Stimulated activated CD8-positive, alpha-beta memory T cell treated with anti-CD3 and anti-CD28 coated beads, Interleukin-7, amount 100 ng/mL, for 4 hours (primary cell): ENCODE results near the gene ALDOC.
A peak's percentile ranks its signal among the peaks of the same experiment; 100 is the strongest.

Source experiments
- DNase-seq, 2 donors: peaks; one replicate each; pipeline ENCODE4 v3.0.0-alpha.2; 2020; ENCODE audit warnings: low read depth in 2 of 2

The ALDOC gene

GRCh38 chr17:28552176-28552999 lies 24.3 kb downstream of the ALDOC start, which contains the start of gene UNC119:
UNC119 (minus strand) TSS chr17:28552624; CDS start chr17:28552557, 67 bp downstream.
- DNase-seq, result peak; percentile 38 to 72

DNA sequence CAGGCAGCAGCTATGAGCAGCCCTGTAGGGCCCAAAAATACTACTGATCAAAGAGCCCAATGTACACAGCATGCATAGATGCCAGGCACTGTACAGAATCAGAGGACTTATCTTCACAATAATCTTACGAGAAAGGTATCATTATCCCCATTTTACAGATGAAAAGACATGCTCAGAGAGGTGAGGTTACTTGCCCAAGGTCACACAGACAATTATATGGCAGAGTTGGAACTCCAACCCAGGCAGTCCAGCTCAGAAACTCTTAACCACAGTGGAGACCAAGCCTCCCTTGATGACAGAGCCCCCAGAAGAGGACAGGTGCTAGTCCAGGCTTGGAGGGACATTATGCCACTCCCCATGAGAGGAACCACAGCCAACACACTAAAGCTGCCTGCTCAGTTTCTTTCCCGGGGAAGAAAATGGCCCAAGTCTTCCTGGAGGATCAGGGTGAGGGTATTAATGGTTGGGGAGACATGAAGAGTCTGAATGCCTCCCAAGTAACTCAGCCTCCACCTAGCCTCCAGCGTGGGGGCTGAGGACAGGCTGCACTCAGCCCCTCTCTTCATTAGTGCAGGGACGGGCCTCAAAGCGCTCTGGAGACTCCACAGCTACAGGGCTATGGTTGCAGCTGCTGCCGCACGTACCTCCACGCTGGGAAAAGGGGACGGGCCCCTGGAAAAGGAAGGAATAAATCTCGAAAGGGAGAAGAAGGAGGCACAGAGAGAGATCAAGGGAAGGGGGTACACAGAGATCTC lies 25.1 kb downstream of the ALDOC start:
- no peak for DNase-seq

- DNase-seq, result no peak
Measured at GRCh38 chr17:28550858-28551257, 25.8 kb downstream of the ALDOC start.

- DNase-seq, result peak in 1 of 2 donors; percentile 26
Measured at GRCh38 chr17:28549236-28550132, 27.2 kb downstream of the ALDOC start.

GRCh38 chr17:28548417-28549130 lies 28.1 kb downstream of the ALDOC start:
- no peak for DNase-seq

DNA sequence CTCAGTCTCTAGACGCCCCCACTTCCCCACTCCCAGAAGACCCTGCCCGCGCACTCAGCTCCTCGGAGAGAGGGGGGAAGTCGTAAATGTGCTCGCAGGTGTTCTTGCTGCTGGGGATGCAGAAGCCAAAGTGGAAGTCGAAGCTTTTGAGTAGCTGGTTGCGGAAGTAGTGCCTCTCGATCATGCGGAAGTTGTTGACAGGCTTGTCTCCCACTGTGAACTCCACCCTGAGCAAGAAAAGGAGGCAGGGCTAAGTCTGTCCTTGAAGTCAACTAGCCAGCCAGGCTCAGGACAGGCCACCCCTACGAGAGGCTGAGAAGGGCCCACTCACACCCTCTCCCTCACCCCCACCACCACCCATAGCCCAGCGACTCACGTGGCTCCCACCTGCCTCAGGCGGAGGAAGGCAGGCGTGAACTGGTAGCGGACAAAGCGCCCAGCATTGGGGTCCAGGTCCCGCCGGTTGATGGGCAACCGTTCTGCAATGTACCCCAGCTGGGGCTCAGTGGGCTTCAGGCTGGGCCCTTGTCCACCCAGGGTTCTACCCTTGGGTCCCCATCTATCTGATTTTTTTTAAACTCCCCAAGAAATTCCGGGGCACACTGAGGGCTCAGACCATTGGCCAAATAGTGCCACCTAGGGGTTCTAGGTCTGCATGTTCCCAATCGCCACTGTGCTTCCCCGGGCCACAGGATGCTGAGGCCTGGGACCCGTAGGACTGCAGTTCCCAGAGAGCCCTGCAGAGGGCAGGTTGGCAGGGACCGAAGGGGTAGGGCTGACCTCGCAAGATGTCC lies 28.9 kb downstream of the ALDOC start:
- DNase-seq, result peak in 1 of 2 donors; percentile 31

DNA sequence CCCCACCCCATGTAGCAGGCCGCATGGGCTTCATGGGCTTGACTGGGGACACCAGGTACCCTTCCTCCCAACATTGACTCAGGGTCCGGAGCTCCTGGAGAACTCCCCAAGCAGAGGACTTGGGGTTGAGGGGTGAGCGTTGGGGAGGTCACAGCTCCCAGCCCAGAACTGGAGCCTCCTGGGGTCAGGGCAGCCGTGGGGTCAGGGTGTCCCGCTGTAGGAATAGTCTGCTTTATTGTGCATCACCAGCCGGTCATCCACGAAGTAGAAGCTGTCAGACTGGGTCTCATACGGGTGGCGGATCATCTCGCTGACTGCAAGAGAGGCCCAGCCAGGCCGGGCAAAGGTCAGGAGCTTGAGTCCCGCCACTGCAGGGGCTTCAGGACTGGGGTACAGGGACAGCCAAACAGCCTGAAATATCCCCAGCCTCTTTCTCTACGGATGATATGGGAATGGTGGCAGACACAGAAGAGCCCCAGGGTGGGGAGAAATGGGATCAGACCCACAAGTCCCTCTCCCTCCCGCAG lies 29.5 kb downstream of the ALDOC start:
- no peak for DNase-seq

DNA sequence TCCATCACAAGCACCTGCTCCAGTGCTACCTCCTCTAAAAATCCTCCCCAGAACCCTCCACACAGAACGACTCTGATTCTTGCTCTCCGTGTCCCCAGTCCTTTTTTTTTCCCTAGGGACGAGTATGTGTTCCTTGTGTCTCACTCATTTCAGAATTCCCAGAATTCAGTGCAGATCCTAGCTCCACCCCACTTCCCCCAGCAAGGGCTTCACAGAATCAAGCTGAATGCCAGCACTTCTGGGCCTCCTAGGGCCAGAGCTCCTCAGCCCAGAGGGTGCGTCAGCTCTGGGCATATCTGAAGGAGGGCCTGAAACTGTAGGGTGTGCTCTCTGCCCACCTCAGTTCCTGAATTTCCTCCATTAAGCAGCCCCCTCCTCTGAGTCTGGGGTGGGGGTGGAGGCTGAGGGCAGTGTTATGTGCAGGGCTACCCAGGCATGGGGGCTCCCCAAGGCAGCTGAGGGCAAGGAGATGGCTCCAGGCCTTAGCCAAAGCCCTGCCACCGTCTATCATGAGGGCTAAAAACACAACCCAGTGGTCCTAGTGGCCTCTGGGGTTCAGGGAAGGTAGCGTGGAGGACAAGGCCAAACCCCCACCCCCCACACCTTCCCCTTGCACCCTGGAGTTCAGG lies 30.8 kb downstream of the ALDOC start:
- no peak for DNase-seq

- no peak for DNase-seq
Measured at GRCh38 chr17:28545141-28545503, 31.6 kb downstream of the ALDOC start.

DNA sequence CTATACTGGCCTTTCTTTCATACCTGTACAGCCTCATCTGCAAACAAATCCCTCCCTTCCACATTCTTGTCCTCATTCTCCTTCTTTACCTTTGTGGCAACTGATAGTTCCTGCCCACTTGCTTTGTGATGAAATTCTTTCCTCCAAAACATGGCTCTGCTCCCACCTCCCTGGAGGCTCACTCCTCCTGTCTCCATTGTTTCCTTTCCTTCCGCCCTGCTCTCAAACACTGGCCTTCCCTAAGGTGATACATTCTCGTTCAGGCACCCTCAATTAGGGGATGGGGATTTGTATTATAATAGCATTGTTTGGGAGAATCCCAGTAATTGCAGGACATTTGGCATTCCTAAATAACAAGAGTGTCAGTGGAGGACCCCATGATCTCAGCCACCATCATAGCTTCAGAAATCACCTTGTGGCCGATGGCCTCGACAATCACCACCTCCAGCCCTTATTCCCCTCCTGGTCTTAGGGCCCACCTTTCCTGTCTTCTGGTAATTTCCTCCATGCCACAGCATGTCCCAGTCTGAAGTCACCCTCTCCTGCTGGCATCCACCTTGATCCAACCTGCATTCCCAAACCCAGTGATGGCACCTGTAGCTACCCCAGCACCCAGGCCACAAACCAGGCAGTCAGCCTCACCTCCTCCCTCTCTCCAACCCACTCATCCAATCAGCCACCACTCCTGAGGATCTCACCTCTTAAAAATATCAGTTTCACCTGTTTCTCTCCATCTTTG lies 32.1 kb downstream of the ALDOC start:
- DNase-seq, result no peak

- no peak for DNase-seq
Measured at GRCh38 chr17:28541439-28541838, 35.3 kb downstream of the ALDOC start.

DNA sequence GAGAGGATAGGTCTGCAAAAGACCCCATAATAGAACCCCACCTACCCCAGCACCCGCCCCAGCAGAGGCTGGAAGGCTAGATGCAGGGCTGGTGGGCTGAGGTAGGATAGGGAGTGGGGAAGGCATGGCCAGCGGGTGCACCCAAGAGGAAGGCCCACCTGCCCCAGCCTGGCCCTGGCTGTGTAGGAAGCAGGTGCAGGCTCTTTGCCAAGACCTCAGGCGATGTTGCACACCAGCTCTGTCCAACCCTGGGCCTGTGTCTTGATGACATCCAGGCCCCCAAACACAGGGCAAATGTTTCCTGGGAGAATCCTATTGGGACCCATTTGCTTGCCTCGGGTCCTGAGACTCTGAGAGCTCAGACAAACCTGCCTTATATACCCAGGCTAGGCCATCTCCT lies 36.5 kb downstream of the ALDOC start:
- DNase-seq, result no peak

- no peak for DNase-seq
Measured at GRCh38 chr17:28538296-28538895, 38.3 kb downstream of the ALDOC start.

DNA sequence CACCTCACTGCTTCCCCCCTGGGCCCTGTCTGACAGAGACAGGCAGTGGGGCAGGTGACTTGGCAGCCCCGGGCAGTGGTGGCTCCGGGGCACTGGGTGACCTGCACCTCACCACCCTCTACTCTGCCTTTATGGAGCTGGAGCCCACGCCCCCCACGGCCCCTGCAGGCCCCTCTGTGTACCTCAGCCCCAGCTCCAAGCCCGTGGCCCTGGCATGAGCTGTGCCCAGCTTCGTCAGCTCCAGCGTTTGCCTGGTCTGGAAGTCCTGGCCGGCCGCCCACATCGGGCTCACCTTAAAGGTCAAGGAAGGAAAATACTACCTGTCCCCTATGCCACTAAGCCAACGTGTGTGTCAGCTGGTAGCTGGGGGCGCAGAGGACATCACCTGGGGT lies 39.5 kb downstream of the ALDOC start:
- DNase-seq, result no peak

DNA sequence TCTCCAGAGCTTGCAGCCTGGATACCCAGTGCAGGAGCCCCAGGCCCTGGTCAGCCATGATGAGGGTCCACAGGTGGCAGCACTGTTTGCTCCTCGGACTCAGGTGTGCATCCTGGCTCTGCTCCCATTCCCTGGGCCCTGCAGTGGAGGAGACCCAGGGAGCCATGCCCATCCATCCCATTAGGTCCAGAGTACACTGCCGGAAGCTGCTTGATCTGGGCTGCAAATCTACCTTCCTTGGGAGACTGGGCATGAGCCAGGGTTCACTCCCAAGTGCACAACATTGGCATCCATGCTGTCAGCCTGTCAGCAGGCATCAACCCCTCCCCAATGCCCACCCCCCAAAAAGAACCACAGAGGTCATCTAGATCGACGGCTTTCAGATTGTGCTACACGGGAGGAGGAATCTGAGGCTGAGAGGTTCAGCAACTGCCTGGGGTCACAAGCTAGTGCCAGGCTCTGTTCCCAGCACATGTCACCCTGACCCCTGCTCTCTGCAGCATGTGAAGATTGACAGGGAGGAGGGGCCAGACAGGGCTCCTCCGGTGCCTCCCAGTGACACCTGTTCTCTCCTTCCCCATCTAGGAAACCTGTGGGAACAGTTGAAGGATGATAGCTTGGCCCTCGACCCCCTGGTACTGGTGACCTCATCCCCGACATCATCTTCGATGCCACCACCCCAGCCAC lies 40.0 kb downstream of the ALDOC start:
- no peak for DNase-seq

GRCh38 chr17:28534740-28535375 lies 41.8 kb downstream of the ALDOC start:
- no peak for DNase-seq

DNA sequence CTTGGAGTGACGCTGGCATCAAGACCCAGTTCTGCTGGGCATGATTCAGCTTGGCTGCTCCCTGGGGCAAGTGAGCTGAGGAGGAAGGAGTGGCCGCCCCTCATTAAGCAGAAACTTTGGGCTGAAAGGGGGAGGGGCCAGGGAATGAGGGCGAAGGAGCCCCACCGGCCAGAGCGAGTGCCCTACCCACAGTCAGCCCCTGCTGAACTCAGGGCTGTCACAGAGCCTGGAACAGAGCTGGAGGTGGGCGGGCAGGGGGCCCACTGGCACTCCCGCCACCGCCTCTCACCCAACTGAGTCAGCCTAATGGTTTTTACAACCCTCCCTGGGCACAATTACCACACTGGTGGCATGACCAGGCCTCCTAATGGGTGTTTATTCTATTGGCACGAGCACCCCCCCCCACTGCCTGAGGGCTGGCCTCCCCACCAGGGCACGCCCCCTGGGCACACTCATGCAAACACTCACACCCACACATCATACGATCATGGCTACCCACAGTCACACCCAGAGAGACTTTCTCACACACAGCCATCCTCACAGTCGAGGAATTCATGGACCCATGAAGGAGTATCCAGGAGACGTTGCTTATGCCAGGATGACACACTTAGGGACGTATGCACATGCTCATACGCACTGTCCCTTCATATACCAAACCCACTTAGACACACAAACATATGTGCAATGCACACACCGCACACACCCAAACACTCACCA lies 43.4 kb downstream of the ALDOC start:
- no peak for DNase-seq
